SK-N-SH (cell line): ENCODE measurements around the gene GRK5.

Experiments
- CTCF ChIP-seq: fragments of 200-600 bp; sonication (generic); IDR thresholded peaks from 2 replicates; pipeline ENCODE4 v1.6.1; 2017; ENCODE audit warnings: antibody characterized with exemption, mild to moderate bottlenecking, moderate library complexity
- EP300 ChIP-seq, 2 experiments: IDR thresholded peaks; 2 replicates each; pipeline versions ENCODE4 v1.4.0 to v1.6.1; 2012; ENCODE audit warnings: borderline replicate concordance in 1 of 2, low read depth in 1 of 2, low read length in 1 of 2
- FOXM1 ChIP-seq: IDR thresholded peaks from 2 replicates; pipeline ENCODE4 v1.4.0; 2012; ENCODE audit warnings: low read depth, mild to moderate bottlenecking
- GABPA ChIP-seq: IDR thresholded peaks from 2 replicates; pipeline ENCODE4 v1.4.0; 2012; ENCODE audit warnings: low read depth, mild to moderate bottlenecking
- GATA2 ChIP-seq: sonication (generic); formaldehyde crosslinking; IDR thresholded peaks from 2 replicates; pipeline ENCODE4 v1.5.0; 2020; ENCODE audit warnings: mild to moderate bottlenecking, missing genetic modification reagents
- NFIC ChIP-seq: IDR thresholded peaks from 2 replicates; pipeline ENCODE4 v1.4.0; 2012; ENCODE audit warnings: borderline replicate concordance
- POLR2AphosphoS5 ChIP-seq: IDR thresholded peaks from 2 replicates; pipeline ENCODE4 v1.6.1; 2012; ENCODE audit warnings: low read depth, low read length
- RAD21 ChIP-seq: IDR thresholded peaks from 2 replicates; pipeline ENCODE4 v1.6.1; 2012; ENCODE audit warnings: mild to moderate bottlenecking, low read length
- RCOR1 ChIP-seq: fragments of 150-350 bp; IDR thresholded peaks from 2 replicates; pipeline ENCODE4 v1.6.1; 2017; ENCODE audit warnings: antibody characterized with exemption, low read length
- USF2 ChIP-seq: fragments of 150-350 bp; IDR thresholded peaks from 2 replicates; pipeline ENCODE4 v1.6.1; 2017; ENCODE audit warnings: antibody characterized with exemption, low read length, low read depth, borderline replicate concordance
- YY1 ChIP-seq: IDR thresholded peaks from 2 replicates; pipeline ENCODE4 v1.4.0; 2012; ENCODE audit warnings: low read depth, mild to moderate bottlenecking
- ZBTB33 ChIP-seq: IDR thresholded peaks from 2 replicates; pipeline ENCODE4 v1.4.0; 2012; ENCODE audit warnings: low read depth, borderline replicate concordance

GRCh38 chr10:119384127-119384526, 176.8 kb downstream of the GRK5 start:
- TF ChIP-seq EP300 (IDR thresholded peaks at IDR 0.05; ENCODE audit: borderline replicate concordance in 1 of 2, low read depth in 1 of 2, low read length in 1 of 2): no peak
- TF ChIP-seq CTCF: no peak
- no peak for TF ChIP-seq POLR2AphosphoS5
- TF ChIP-seq NFIC: no peak
- TF ChIP-seq USF2: no peak
- TF ChIP-seq RCOR1: no peak
- TF ChIP-seq YY1: no peak
- no peak for TF ChIP-seq RAD21
- TF ChIP-seq GABPA: no peak
- no peak for TF ChIP-seq ZBTB33
- no peak for TF ChIP-seq FOXM1
- TF ChIP-seq GATA2 (CRISPR knock-in tag): no peak
